IPS-18a (cell line): ENCODE data around the gene PHACTR1.

Experiments
- H3K27ac ChIP-seq: one replicate; pipeline ENCODE4 v1.5.1; 2013; ENCODE audit warnings: low read length
- H3K27me3 ChIP-seq: one replicate; pipeline ENCODE4 v1.6.1; 2013; ENCODE audit warnings: mild to moderate bottlenecking, low read length; ENCODE audit not compliant: control insufficient read depth, insufficient read depth
- H3K36me3 ChIP-seq: one replicate; pipeline ENCODE4 v1.6.1; 2013; ENCODE audit warnings: low read depth, low read length; ENCODE audit not compliant: control insufficient read depth
- H3K4me1 ChIP-seq: one replicate; pipeline ENCODE4 v1.6.1; 2013; ENCODE audit warnings: low read depth, low read length; ENCODE audit not compliant: control insufficient read depth
- H3K4me3 ChIP-seq: one replicate; pipeline ENCODE4 v1.5.1; 2013; ENCODE audit warnings: low read length
- H3K9ac ChIP-seq: one replicate; pipeline ENCODE4 v1.6.1; 2013; ENCODE audit warnings: mild to moderate bottlenecking, low read length, moderate library complexity
- H3K9me3 ChIP-seq: one replicate; pipeline ENCODE4 v1.6.1; 2013; ENCODE audit warnings: low read depth, low read length; ENCODE audit not compliant: control insufficient read depth

PHACTR1 gene

DNA sequence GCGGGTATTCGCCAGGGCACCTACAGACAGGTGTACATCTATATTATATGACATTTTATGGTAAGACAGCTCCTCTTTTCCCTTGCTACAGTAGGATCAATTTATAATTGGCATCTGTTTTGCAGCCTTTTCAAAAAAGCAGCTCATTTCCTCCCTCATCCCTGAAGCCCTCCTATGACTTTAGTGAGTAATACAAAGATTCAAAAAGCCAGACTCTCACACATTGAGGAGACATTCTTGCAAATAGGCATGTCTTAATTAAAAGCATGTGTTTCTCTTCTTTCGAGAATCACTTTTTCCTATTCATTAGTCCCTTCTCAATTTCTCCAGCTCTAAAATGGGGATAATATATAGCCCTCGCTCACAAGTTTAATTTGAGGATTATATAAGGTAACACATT is 328.3 kb downstream of the PHACTR1 start:
- no peaks in the 10 kb centered on the region for H3K9me3 ChIP-seq
- H3K27ac ChIP-seq, result no peak overlapping the region
- H3K9ac ChIP-seq, result no peak overlapping the region
- no peaks in the 10 kb centered on the region for H3K27me3 ChIP-seq
- H3K4me1 ChIP-seq, result no peaks in the 10 kb centered on the region
- no peak overlapping the region for H3K4me3 ChIP-seq
- H3K36me3 ChIP-seq, result no peaks in the 10 kb centered on the region

DNA sequence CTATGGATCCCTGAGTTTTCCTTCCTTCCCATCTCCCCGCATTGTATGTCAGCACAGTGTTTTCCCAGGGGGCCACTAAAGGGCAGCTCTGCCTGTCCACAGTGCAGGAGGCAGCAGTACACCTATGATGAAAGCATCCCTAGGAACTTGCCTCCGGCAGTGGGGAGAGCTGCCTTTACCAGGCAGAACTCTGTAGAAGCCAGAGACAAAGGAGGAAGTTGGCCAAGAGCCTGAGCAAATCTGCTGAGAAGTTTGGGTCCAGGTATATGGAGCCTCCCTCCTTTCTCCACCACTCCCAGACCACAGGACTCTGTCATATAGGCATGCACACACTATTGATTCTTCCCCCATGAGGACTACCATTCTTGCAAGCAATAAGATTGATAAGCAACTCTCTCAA is 329.1 kb downstream of the PHACTR1 start:
- no peaks in the 10 kb centered on the region for H3K27me3 ChIP-seq
- H3K9ac ChIP-seq, result no peak overlapping the region
- H3K27ac ChIP-seq, result no peak overlapping the region
- H3K9me3 ChIP-seq, result no peaks in the 10 kb centered on the region
- H3K4me1 ChIP-seq, result no peaks in the 10 kb centered on the region
- H3K36me3 ChIP-seq, result no peaks in the 10 kb centered on the region
- H3K4me3 ChIP-seq, result no peak overlapping the region

GRCh38 chr6:13046084-13046483 is 329.5 kb downstream of the PHACTR1 start:
- Histone ChIP-seq H3K4me3 (no peak overlapping the region), H3K27me3 (no peaks in the 10 kb centered on the region), H3K9ac (no peak overlapping the region), H3K4me1 (no peaks in the 10 kb centered on the region), H3K36me3 (no peaks in the 10 kb centered on the region), H3K27ac (no peak overlapping the region), H3K9me3 (no peaks in the 10 kb centered on the region)

DNA sequence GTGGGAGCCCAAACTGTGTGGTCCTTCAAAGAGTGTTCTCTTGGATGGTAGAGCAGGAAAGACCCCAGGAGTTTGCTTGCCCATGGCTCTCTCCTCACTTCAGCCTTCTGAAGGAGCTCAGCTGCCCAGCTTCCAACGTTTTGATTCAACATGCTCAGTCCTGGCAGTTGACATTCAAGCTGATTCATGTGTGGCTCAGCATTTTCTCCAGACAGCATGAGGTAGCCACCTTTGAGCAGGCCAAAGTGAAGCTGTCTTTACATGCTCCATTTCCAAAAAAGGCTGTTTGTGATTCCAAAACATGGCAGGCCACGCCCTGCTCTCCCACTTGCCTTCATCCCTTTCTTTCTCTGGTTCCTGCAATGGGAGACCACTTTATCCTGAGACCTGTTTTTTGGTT is 331.5 kb downstream of the PHACTR1 start:
- H3K27ac ChIP-seq, result no peak overlapping the region
- no peaks in the 10 kb centered on the region for H3K36me3 ChIP-seq
- no peak overlapping the region for H3K9ac ChIP-seq
- H3K4me3 ChIP-seq, result no peak overlapping the region
- no peaks in the 10 kb centered on the region for H3K9me3 ChIP-seq
- H3K27me3 ChIP-seq, result no peaks in the 10 kb centered on the region
- H3K4me1 ChIP-seq, result no peaks in the 10 kb centered on the region

GRCh38 chr6:13049666-13050254 is 333.2 kb downstream of the PHACTR1 start:
- H3K36me3 ChIP-seq, result no peaks in the 10 kb centered on the region
- H3K9ac ChIP-seq, result no peak overlapping the region
- no peaks in the 10 kb centered on the region for H3K27me3 ChIP-seq
- no peaks in the 10 kb centered on the region for H3K4me1 ChIP-seq
- H3K4me3 ChIP-seq, result no peak overlapping the region
- H3K9me3 ChIP-seq, result no peaks in the 10 kb centered on the region
- H3K27ac ChIP-seq, result no peak overlapping the region

GRCh38 chr6:13053006-13053461 is 336.5 kb downstream of the PHACTR1 start:
- no peaks in the 10 kb centered on the region for H3K4me1 ChIP-seq
- no peak overlapping the region for H3K9ac ChIP-seq
- no peaks in the 10 kb centered on the region for H3K27me3 ChIP-seq
- no peaks in the 10 kb centered on the region for H3K36me3 ChIP-seq
- no peak overlapping the region for H3K4me3 ChIP-seq
- H3K27ac ChIP-seq, result no peak overlapping the region
- H3K9me3 ChIP-seq, result no peaks in the 10 kb centered on the region

GRCh38 chr6:13058051-13058450 is 341.5 kb downstream of the PHACTR1 start:
- no peaks in the 10 kb centered on the region for H3K27me3 ChIP-seq
- no peak overlapping the region for H3K27ac ChIP-seq
- H3K4me3 ChIP-seq, result no peak overlapping the region
- no peaks in the 10 kb centered on the region for H3K9me3 ChIP-seq
- no peaks in the 10 kb centered on the region for H3K36me3 ChIP-seq
- H3K9ac ChIP-seq, result no peak overlapping the region
- H3K4me1 ChIP-seq, result no peaks in the 10 kb centered on the region

GRCh38 chr6:13059026-13059425 is 342.5 kb downstream of the PHACTR1 start:
- no peak overlapping the region for H3K4me3 ChIP-seq
- no peaks in the 10 kb centered on the region for H3K27me3 ChIP-seq
- H3K9me3 ChIP-seq, result no peaks in the 10 kb centered on the region
- no peak overlapping the region for H3K9ac ChIP-seq
- H3K27ac ChIP-seq, result no peak overlapping the region
- H3K36me3 ChIP-seq, result no peaks in the 10 kb centered on the region
- H3K4me1 ChIP-seq, result no peaks in the 10 kb centered on the region

DNA sequence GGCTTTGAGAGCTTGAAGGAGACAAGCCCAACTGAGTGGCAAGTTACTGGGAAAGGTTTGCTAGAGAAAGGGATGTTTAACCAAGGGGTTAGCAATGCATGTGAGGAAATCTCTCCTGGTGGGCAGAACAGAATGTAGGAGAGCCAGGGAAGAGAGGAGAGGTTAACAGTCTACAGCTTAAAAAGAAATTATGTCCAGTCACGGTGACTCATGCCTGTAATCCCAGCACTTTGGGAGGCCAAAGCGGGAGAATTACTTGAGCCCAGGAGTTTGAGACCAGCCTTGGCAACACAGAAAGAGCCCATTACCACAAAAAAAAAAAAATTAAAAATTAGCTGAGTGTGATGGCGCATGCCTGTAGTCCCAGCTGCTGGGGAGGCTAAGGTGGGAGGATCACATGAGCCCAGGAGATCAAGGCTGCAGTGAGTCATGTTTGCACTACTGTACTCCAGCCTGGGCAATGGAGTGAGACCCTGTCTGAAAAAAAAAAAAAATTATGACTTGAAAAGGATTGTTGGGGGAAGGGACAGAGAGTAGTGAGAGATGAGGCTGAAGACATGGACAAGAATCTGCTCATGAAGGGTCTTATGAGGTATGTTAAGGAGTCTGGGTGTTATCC is 346.8 kb downstream of the PHACTR1 start:
- H3K4me1 ChIP-seq, result no peaks in the 10 kb centered on the region
- H3K9ac ChIP-seq, result no peak overlapping the region
- H3K36me3 ChIP-seq, result no peaks in the 10 kb centered on the region
- H3K4me3 ChIP-seq, result no peak overlapping the region
- no peak overlapping the region for H3K27ac ChIP-seq
- H3K9me3 ChIP-seq, result no peaks in the 10 kb centered on the region
- no peaks in the 10 kb centered on the region for H3K27me3 ChIP-seq

DNA sequence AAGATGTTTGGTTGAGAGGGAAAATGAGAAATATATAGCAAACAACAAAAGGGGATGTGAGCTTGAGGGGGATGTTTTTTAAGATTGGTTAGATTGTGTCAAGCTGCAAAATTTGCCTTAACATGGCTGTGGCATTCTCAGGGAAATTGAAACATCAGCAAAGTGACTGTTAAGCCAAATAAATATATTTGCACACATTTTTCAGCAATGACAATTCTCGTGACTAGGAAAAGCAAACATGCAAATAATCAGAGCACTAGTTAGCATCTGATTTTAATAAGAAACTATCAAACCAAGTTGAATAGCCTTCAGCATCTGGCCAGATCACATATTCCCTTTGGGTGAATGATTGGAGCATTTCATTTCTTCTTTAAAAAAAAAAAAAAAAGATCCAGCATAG is 349.0 kb downstream of the PHACTR1 start:
- Histone ChIP-seq H3K9me3 (no peaks in the 10 kb centered on the region), H3K4me3 (no peak overlapping the region), H3K27me3 (no peaks in the 10 kb centered on the region), H3K27ac (no peak overlapping the region), H3K36me3 (no peaks in the 10 kb centered on the region), H3K4me1 (no peaks in the 10 kb centered on the region), H3K9ac (no peak overlapping the region)

DNA sequence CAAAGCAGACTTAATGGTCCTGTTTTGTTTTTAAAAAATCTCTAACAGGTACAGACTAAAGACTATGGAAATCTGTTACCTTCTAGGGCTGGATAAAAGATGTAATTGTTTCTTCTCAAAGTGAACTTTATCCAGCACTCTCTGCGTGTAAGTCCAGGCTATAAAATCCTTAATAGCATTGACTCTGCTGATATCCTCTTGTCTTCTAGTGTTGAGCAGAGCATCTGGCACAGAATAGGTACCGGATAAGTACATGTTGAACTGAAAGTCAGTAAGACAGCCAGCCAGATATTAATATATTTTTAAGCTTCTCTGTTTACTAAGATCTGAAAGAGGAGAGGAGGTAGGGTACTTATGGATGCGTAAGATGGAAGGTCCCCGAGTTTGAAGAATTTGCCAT is 349.5 kb downstream of the PHACTR1 start:
- H3K9me3 ChIP-seq, result no peaks in the 10 kb centered on the region
- no peaks in the 10 kb centered on the region for H3K4me1 ChIP-seq
- H3K36me3 ChIP-seq, result no peaks in the 10 kb centered on the region
- no peaks in the 10 kb centered on the region for H3K27me3 ChIP-seq
- H3K4me3 ChIP-seq, result no peak overlapping the region
- no peak overlapping the region for H3K9ac ChIP-seq
- no peak overlapping the region for H3K27ac ChIP-seq

GRCh38 chr6:13066820-13067219 is 350.3 kb downstream of the PHACTR1 start:
- no peaks in the 10 kb centered on the region for H3K9me3 ChIP-seq
- H3K27ac ChIP-seq, result no peak overlapping the region
- no peak overlapping the region for H3K9ac ChIP-seq

More at GRCh38 chr6:13066820-13067219, 350.3 kb downstream of the PHACTR1 start:
- Histone ChIP-seq H3K36me3 (no peaks in the 10 kb centered on the region), H3K4me1 (no peaks in the 10 kb centered on the region), H3K27me3 (no peaks in the 10 kb centered on the region), H3K4me3 (no peak overlapping the region)
